ENCODE measurements around the gene PATE1.

Gene PATE1

GRCh38 chr11:125790825-125791224 lies 44.7 kb downstream of the PATE1 start:
- DNase-seq (ENCODE audit: low read depth, low spot score): no peak

DNA sequence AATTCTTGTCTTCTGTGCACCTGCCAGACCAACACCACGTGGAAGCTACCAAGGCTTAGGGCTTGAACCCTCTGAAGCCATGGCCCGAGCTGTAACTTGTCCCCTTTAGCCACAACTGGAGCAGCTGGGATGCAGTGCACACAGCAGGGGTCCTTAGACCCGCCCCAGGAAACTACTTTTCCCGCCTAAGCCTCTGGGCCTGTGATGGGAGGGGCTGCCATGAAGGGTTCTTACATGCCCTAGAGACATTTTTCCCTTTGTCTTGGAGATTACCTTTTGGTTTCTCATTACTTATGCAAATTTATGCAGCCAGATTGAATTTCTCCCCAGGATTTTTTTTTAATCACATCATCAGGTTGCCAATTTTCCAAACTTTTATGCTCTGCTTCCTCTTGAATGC lies 51.6 kb downstream of the PATE1 start:
- DNase-seq (ENCODE audit: low read depth, low spot score): no peak

Data from astrocyte of the hippocampus (primary cell).